Astrocyte (in vitro differentiated cells and primary cell): Measurements from ENCODE around the gene ORAI2. TPM values are rescaled to one million over a fixed set of nuclear protein-coding genes. Genes with fewer than 3 reads are reported as not detected.

ENCODE experiments used
- DNase-seq: peaks from one replicate; pipeline ENCODE4 v3.0.0-alpha.2; 2010; ENCODE audit warnings: low read depth
- FAIRE-seq: peaks from 2 replicates; lab custom pipeline; 2011; peaks lifted over from hg19 to GRCh38; lab: Jason Lieb, UNC
- H2AFZ ChIP-seq: 2 replicates; pipeline ENCODE4 v1.6.0; 2012; ENCODE audit warnings: low read depth, low read length, inconsistent platforms
- H3K27ac ChIP-seq: 2 replicates; pipeline ENCODE4 v1.5.1; 2011; ENCODE audit warnings: low read depth, low read length, inconsistent platforms
- H3K27me3 ChIP-seq: 2 replicates; pipeline ENCODE4 v1.6.0; 2011; ENCODE audit warnings: low read length, inconsistent platforms; ENCODE audit not compliant: insufficient read depth
- H3K36me3 ChIP-seq: 2 replicates; pipeline ENCODE4 v1.5.1; 2011; ENCODE audit warnings: low read length, inconsistent platforms; ENCODE audit not compliant: insufficient read depth
- H3K4me1 ChIP-seq: 2 replicates; pipeline ENCODE4 v1.5.1; 2011; ENCODE audit warnings: low read length, inconsistent platforms; ENCODE audit not compliant: insufficient read depth
- H3K4me2 ChIP-seq: 2 replicates; pipeline ENCODE4 v1.6.0; 2012; ENCODE audit warnings: low read length, inconsistent platforms
- H3K4me3 ChIP-seq: 2 replicates; pipeline ENCODE4 v1.5.1; 2011; ENCODE audit warnings: low read depth, mild to moderate bottlenecking, low read length, inconsistent platforms; ENCODE audit not compliant: insufficient read depth
- H3K79me2 ChIP-seq: 2 replicates; pipeline ENCODE4 v1.6.0; 2012; ENCODE audit warnings: mild to moderate bottlenecking, low read length, inconsistent platforms; ENCODE audit not compliant: insufficient read depth
- H3K9ac ChIP-seq: 2 replicates; pipeline ENCODE4 v1.6.0; 2012; ENCODE audit warnings: mild to moderate bottlenecking, low read length, inconsistent platforms
- H3K9me3 ChIP-seq: 2 replicates; pipeline ENCODE4 v1.5.1; 2012; ENCODE audit warnings: low read depth, mild to moderate bottlenecking, low read length, inconsistent platforms; ENCODE audit not compliant: insufficient read depth
- H4K20me1 ChIP-seq: 2 replicates; pipeline ENCODE4 v1.6.0; 2012; ENCODE audit warnings: low read length, inconsistent platforms; ENCODE audit not compliant: insufficient read depth
- H3K27ac Mint-ChIP-seq: one replicate; pipeline ENCODE4 v1.8.0; 2021; ENCODE audit warnings: mild to moderate bottlenecking, mixed read lengths; ENCODE audit not compliant: unreplicated experiment
- H3K27me3 Mint-ChIP-seq: one replicate; pipeline ENCODE4 v1.8.0; 2021; ENCODE audit warnings: low read depth, mixed read lengths; ENCODE audit not compliant: unreplicated experiment
- H3K36me3 Mint-ChIP-seq: one replicate; pipeline ENCODE4 v1.8.0; 2021; ENCODE audit warnings: low read depth, mixed read lengths; ENCODE audit not compliant: unreplicated experiment
- H3K4me1 Mint-ChIP-seq: one replicate; pipeline ENCODE4 v1.8.0; 2021; ENCODE audit warnings: low read depth, mixed read lengths; ENCODE audit not compliant: unreplicated experiment
- H3K4me3 Mint-ChIP-seq: one replicate; pipeline ENCODE4 v1.8.0; 2021; ENCODE audit warnings: mild to moderate bottlenecking, moderate library complexity, mixed read lengths; ENCODE audit not compliant: unreplicated experiment
- H3K9me3 Mint-ChIP-seq: one replicate; pipeline ENCODE4 v1.8.0; 2021; ENCODE audit warnings: mild to moderate bottlenecking, mixed read lengths; ENCODE audit not compliant: unreplicated experiment
- CTCF ChIP-seq: IDR thresholded peaks from 2 replicates; pipeline ENCODE4 v1.5.1; 2011; ENCODE audit warnings: low read depth, mild to moderate bottlenecking, inconsistent platforms, low read length, moderate library complexity; ENCODE audit not compliant: insufficient read depth
- EZH2 ChIP-seq: IDR thresholded peaks from 2 replicates; pipeline ENCODE4 v1.6.1; 2012; ENCODE audit warnings: mild to moderate bottlenecking, low read length, inconsistent platforms; ENCODE audit not compliant: insufficient read depth
- total RNA-seq: library from RNA; stranded (reverse); gene quantifications from 2 replicates; pipeline ENCODE4 v1.2.1, GENCODE V29; 2021

Gene ORAI2
- total RNA-seq, 1 donor from 2014 or later, result 64.4 TPM

DNA sequence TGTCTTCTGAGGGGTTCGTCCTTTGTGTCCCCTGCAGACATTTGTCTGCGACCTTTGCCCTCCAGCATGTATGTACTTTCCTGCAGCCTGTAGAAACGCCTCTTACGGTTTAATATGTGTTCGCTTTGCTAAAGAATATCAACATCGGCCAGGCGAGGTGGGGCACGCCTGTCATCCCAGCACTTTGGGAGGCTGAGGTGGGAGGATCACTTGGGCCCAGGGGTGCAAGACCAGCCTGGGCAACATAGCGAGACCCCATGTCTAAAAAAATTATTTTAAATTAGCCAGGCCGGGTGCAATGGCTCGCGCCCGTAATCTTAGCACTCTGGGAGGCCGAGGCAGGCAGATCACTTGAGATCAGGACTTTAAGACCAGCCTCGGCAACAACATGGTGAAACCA lies 15.8 kb downstream of the ORAI2 start:
- peaks cover 11% of the 10 kb centered on the region for H3K36me3 Mint-ChIP-seq

GRCh38 chr7:102450242-102450641 lies 16.9 kb downstream of the ORAI2 start:
- Histone ChIP-seq H3K9ac (no peak overlapping the region), H3K4me1 (peaks cover 19% of the 10 kb centered on the region), H3K9me3 (no peaks in the 10 kb centered on the region), H3K36me3 (no peaks in the 10 kb centered on the region), H3K79me2 (no peaks in the 10 kb centered on the region), H3K4me2 (no peak overlapping the region), H2AFZ (no peak overlapping the region), H3K4me3 (no peak overlapping the region), H4K20me1 (peaks cover 1% of the 10 kb centered on the region), H3K27ac (no peak overlapping the region), H3K27me3 (no peaks in the 10 kb centered on the region)
- TF ChIP-seq EZH2, result no peak
- no peak for TF ChIP-seq CTCF
- Mint-ChIP-seq H3K27me3 (no peaks in the 10 kb centered on the region), H3K4me1 (no peaks in the 10 kb centered on the region), H3K4me3 (no peak overlapping the region), H3K9me3 (no peaks in the 10 kb centered on the region), H3K36me3 (peaks cover 7% of the 10 kb centered on the region), H3K27ac (no peak overlapping the region)
- DNase-seq (no peak), FAIRE-seq (no peak)

More for the DNA sequence above, 15.8 kb downstream of the ORAI2 start:
- Histone ChIP-seq H3K36me3 (no peaks in the 10 kb centered on the region), H3K4me1 (peaks cover 19% of the 10 kb centered on the region), H3K9me3 (no peaks in the 10 kb centered on the region), H3K27me3 (no peaks in the 10 kb centered on the region), H4K20me1 (peaks cover 5% of the 10 kb centered on the region), H2AFZ (no peak overlapping the region), H3K79me2 (no peaks in the 10 kb centered on the region), H3K9ac (no peak overlapping the region), H3K27ac (no peak overlapping the region), H3K4me2 (no peak overlapping the region), H3K4me3 (no peak overlapping the region)
- FAIRE-seq (no peak), DNase-seq (no peak)
- H3K4me3 Mint-ChIP-seq, result no peak overlapping the region
- H3K9me3 Mint-ChIP-seq, result no peaks in the 10 kb centered on the region
- H3K27me3 Mint-ChIP-seq, result no peaks in the 10 kb centered on the region
- no peak for TF ChIP-seq CTCF
- no peak for TF ChIP-seq EZH2
- H3K27ac Mint-ChIP-seq, result no peak overlapping the region
- H3K4me1 Mint-ChIP-seq, result no peaks in the 10 kb centered on the region

- Histone ChIP-seq H4K20me1 (peaks cover 5% of the 10 kb centered on the region), H3K4me2 (peak overlapping the region; percentile 50), H3K9ac (no peak overlapping the region), H3K4me1 (peaks cover 23% of the 10 kb centered on the region), H3K36me3 (no peaks in the 10 kb centered on the region), H3K27ac (no peak overlapping the region), H3K4me3 (no peak overlapping the region), H2AFZ (no peak overlapping the region), H3K9me3 (no peaks in the 10 kb centered on the region), H3K27me3 (no peaks in the 10 kb centered on the region), H3K79me2 (no peaks in the 10 kb centered on the region)
- Mint-ChIP-seq H3K27me3 (no peaks in the 10 kb centered on the region), H3K4me1 (peaks cover 3% of the 10 kb centered on the region), H3K4me3 (no peak overlapping the region), H3K27ac (no peak overlapping the region), H3K9me3 (no peaks in the 10 kb centered on the region), H3K36me3 (peaks cover 5% of the 10 kb centered on the region)
- FAIRE-seq (no peak), DNase-seq (no peak)
- TF ChIP-seq CTCF (no peak), EZH2 (no peak)
These were observed 18.1 kb downstream of the ORAI2 start for GRCh38 chr7:102451371-102452054.
